ENCODE data around the gene MAST4.

Gene MAST4

GRCh38 chr5:67190410-67190809 is 594.2 kb downstream of the MAST4 start:
- Histone ChIP-seq H3K4me2 (ENCODE audit: low read depth, low read length) (no peak overlapping the region), H3K27me3 (replicated peaks; ENCODE audit: insufficient read depth, low read length) (no peaks in the 10 kb centered on the region), H3K9me2 (replicated peaks; ENCODE audit: insufficient read depth, low read length) (no peaks in the 10 kb centered on the region), H4K20me1 (ENCODE audit: insufficient read depth, low read length) (no peaks in the 10 kb centered on the region), H3K36me3 (replicated peaks; ENCODE audit: insufficient read depth, low read length) (no peaks in the 10 kb centered on the region), H2AFZ (ENCODE audit: low read length) (no peak overlapping the region), H3F3A (ENCODE audit: insufficient read depth, low read length) (no peaks in the 10 kb centered on the region), H3K4me3 (ENCODE audit: low read length) (no peak overlapping the region), H3K27ac (ENCODE audit: low read length) (no peak overlapping the region), H3K4me1 (ENCODE audit: low read length) (no peaks in the 10 kb centered on the region), H3K79me2 (ENCODE audit: low read length) (no peaks in the 10 kb centered on the region), H3K9ac (ENCODE audit: low read length) (no peak overlapping the region), H3K9me3 (replicated peaks; ENCODE audit: insufficient read depth, low read length) (no peaks in the 10 kb centered on the region)
- no peak for DNase-seq
- TF ChIP-seq EZH2 (optimal IDR thresholded peaks at IDR 0.05; ENCODE audit: low read depth, low read length) (no peak), EZH2phosphoT487 (IDR thresholded peaks at IDR 0.05; ENCODE audit: low read length) (no peak)
- TF ChIP-seq, protein P1, sequence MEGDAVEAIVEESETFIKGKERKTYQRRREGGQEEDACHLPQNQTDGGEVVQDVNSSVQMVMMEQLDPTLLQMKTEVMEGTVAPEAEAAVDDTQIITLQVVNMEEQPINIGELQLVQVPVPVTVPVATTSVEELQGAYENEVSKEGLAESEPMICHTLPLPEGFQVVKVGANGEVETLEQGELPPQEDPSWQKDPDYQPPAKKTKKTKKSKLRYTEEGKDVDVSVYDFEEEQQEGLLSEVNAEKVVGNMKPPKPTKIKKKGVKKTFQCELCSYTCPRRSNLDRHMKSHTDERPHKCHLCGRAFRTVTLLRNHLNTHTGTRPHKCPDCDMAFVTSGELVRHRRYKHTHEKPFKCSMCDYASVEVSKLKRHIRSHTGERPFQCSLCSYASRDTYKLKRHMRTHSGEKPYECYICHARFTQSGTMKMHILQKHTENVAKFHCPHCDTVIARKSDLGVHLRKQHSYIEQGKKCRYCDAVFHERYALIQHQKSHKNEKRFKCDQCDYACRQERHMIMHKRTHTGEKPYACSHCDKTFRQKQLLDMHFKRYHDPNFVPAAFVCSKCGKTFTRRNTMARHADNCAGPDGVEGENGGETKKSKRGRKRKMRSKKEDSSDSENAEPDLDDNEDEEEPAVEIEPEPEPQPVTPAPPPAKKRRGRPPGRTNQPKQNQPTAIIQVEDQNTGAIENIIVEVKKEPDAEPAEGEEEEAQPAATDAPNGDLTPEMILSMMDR (IDR thresholded peaks at IDR 0.05; ENCODE audit: low read length), result no peak

- Histone ChIP-seq H3K79me2 (ENCODE audit: low read length) (no peaks in the 10 kb centered on the region), H3K9ac (ENCODE audit: low read length) (no peak overlapping the region), H3F3A (ENCODE audit: insufficient read depth, low read length) (no peaks in the 10 kb centered on the region), H2AFZ (ENCODE audit: low read length) (no peak overlapping the region), H3K4me3 (ENCODE audit: low read length) (no peak overlapping the region), H3K4me1 (ENCODE audit: low read length) (no peaks in the 10 kb centered on the region), H3K36me3 (replicated peaks; ENCODE audit: insufficient read depth, low read length) (no peaks in the 10 kb centered on the region), H3K9me2 (replicated peaks; ENCODE audit: insufficient read depth, low read length) (no peaks in the 10 kb centered on the region), H3K9me3 (replicated peaks; ENCODE audit: insufficient read depth, low read length) (no peaks in the 10 kb centered on the region), H4K20me1 (ENCODE audit: insufficient read depth, low read length) (no peaks in the 10 kb centered on the region), H3K27ac (ENCODE audit: low read length) (no peak overlapping the region), H3K4me2 (ENCODE audit: low read depth, low read length) (no peak overlapping the region), H3K27me3 (replicated peaks; ENCODE audit: insufficient read depth, low read length) (no peaks in the 10 kb centered on the region)
- no peak for TF ChIP-seq EZH2phosphoT487 (IDR thresholded peaks at IDR 0.05; ENCODE audit: low read length)
- TF ChIP-seq, protein P1 (IDR thresholded peaks at IDR 0.05; ENCODE audit: low read length), result no peak
- TF ChIP-seq EZH2 (optimal IDR thresholded peaks at IDR 0.05; ENCODE audit: low read depth, low read length), result no peak
- no peak for DNase-seq
Observed at GRCh38 chr5:67190861-67191260, 594.7 kb downstream of the MAST4 start.

- Histone ChIP-seq H3K79me2 (ENCODE audit: low read length) (no peaks in the 10 kb centered on the region), H3K27ac (ENCODE audit: low read length) (no peak overlapping the region), H3K9me3 (replicated peaks; ENCODE audit: insufficient read depth, low read length) (no peaks in the 10 kb centered on the region), H3F3A (ENCODE audit: insufficient read depth, low read length) (no peaks in the 10 kb centered on the region), H3K4me3 (ENCODE audit: low read length) (no peak overlapping the region), H4K20me1 (ENCODE audit: insufficient read depth, low read length) (no peaks in the 10 kb centered on the region), H3K36me3 (replicated peaks; ENCODE audit: insufficient read depth, low read length) (no peaks in the 10 kb centered on the region), H3K4me2 (ENCODE audit: low read depth, low read length) (no peak overlapping the region), H2AFZ (ENCODE audit: low read length) (no peak overlapping the region), H3K9me2 (replicated peaks; ENCODE audit: insufficient read depth, low read length) (no peaks in the 10 kb centered on the region), H3K9ac (ENCODE audit: low read length) (no peak overlapping the region), H3K27me3 (replicated peaks; ENCODE audit: insufficient read depth, low read length) (no peaks in the 10 kb centered on the region), H3K4me1 (ENCODE audit: low read length) (no peaks in the 10 kb centered on the region)
- no peak for DNase-seq
- TF ChIP-seq EZH2phosphoT487 (IDR thresholded peaks at IDR 0.05; ENCODE audit: low read length) (no peak), EZH2 (optimal IDR thresholded peaks at IDR 0.05; ENCODE audit: low read depth, low read length) (no peak)
- TF ChIP-seq, protein P1 (IDR thresholded peaks at IDR 0.05; ENCODE audit: low read length), result no peak
Observed at GRCh38 chr5:67192719-67193438, 596.7 kb downstream of the MAST4 start.

Measured in MM.1S (cell line).